ENCODE measurements around the gene TFAP2E.

The TFAP2E gene

GRCh38 chr1:35531368-35531767 lies 41.7 kb upstream of the TFAP2E start:
- TF ChIP-seq FOXP2 (optimal IDR thresholded peaks at IDR 0.05; ENCODE audit: borderline replicate concordance, extremely low read depth, extremely low read length, insufficient read depth) = no peak
- no peak for TF ChIP-seq TAF1 (IDR thresholded peaks at IDR 0.05; ENCODE audit: borderline replicate concordance, insufficient read depth, low read length)
- no peak for TF ChIP-seq POLR2AphosphoS5 (IDR thresholded peaks at IDR 0.05; ENCODE audit: low read depth, low read length)

GRCh38 chr1:35532497-35533223 lies 40.5 kb upstream of the TFAP2E start:
- TF ChIP-seq REST (IDR thresholded peaks at IDR 0.05; ENCODE audit: insufficient read depth in 1 of 2, low read depth in 2 of 2, low read length in 2 of 2) (no peak), SIN3A (IDR thresholded peaks at IDR 0.05; ENCODE audit: borderline replicate concordance, insufficient read depth, low read length) (no peak), FOXP2 (optimal IDR thresholded peaks at IDR 0.05; ENCODE audit: borderline replicate concordance, extremely low read depth, extremely low read length, insufficient read depth) (no peak), TAF1 (IDR thresholded peaks at IDR 0.05; ENCODE audit: borderline replicate concordance, insufficient read depth, low read length) (no peak), POLR2AphosphoS5 (IDR thresholded peaks at IDR 0.05; ENCODE audit: low read depth, low read length) (no peak)

GRCh38 chr1:35533586-35533985 lies 39.5 kb upstream of the TFAP2E start:
- TF ChIP-seq TAF1 (IDR thresholded peaks at IDR 0.05; ENCODE audit: borderline replicate concordance, insufficient read depth, low read length) = no peak
- TF ChIP-seq REST (IDR thresholded peaks at IDR 0.05; ENCODE audit: insufficient read depth in 1 of 2, low read depth in 2 of 2, low read length in 2 of 2) = no peak
- no peak for TF ChIP-seq POLR2AphosphoS5 (IDR thresholded peaks at IDR 0.05; ENCODE audit: low read depth, low read length)

- no peak for TF ChIP-seq REST (IDR thresholded peaks at IDR 0.05; ENCODE audit: insufficient read depth in 1 of 2, low read depth in 2 of 2, low read length in 2 of 2)
- no peak for TF ChIP-seq POLR2AphosphoS5 (IDR thresholded peaks at IDR 0.05; ENCODE audit: low read depth, low read length)
- no peak for TF ChIP-seq TAF1 (IDR thresholded peaks at IDR 0.05; ENCODE audit: borderline replicate concordance, insufficient read depth, low read length)
- TF ChIP-seq SIN3A (IDR thresholded peaks at IDR 0.05; ENCODE audit: borderline replicate concordance, insufficient read depth, low read length) = no peak
- no peak for TF ChIP-seq FOXP2 (optimal IDR thresholded peaks at IDR 0.05; ENCODE audit: borderline replicate concordance, extremely low read depth, extremely low read length, insufficient read depth)
Measured at GRCh38 chr1:35535243-35535642, 37.9 kb upstream of the TFAP2E start.

GRCh38 chr1:35536556-35537162 lies 36.5 kb upstream of the TFAP2E start:
- TF ChIP-seq FOXP2 (optimal IDR thresholded peaks at IDR 0.05; ENCODE audit: borderline replicate concordance, extremely low read depth, extremely low read length, insufficient read depth) = no peak
- no peak for TF ChIP-seq POLR2AphosphoS5 (IDR thresholded peaks at IDR 0.05; ENCODE audit: low read depth, low read length)
- TF ChIP-seq TAF1 (IDR thresholded peaks at IDR 0.05; ENCODE audit: borderline replicate concordance, insufficient read depth, low read length) = no peak
- no peak for TF ChIP-seq SIN3A (IDR thresholded peaks at IDR 0.05; ENCODE audit: borderline replicate concordance, insufficient read depth, low read length)
- TF ChIP-seq REST (IDR thresholded peaks at IDR 0.05; ENCODE audit: insufficient read depth in 1 of 2, low read depth in 2 of 2, low read length in 2 of 2) = no peak

Measured in PFSK-1 (cell line).